ENCODE data around the gene IFNGR2. TPM values are rescaled to one million over a fixed set of nuclear protein-coding genes. Genes with fewer than 3 reads are reported as not detected.
A peak's percentile ranks its signal among the peaks of the same experiment; 100 is the strongest.

IFNGR2 gene
- total and polyA plus RNA-seq, 2 of the 13 experiments (the other 11 are each of a cell fraction or from before 2014, with no cell fraction given) = 61.3 to 117 TPM

DNA sequence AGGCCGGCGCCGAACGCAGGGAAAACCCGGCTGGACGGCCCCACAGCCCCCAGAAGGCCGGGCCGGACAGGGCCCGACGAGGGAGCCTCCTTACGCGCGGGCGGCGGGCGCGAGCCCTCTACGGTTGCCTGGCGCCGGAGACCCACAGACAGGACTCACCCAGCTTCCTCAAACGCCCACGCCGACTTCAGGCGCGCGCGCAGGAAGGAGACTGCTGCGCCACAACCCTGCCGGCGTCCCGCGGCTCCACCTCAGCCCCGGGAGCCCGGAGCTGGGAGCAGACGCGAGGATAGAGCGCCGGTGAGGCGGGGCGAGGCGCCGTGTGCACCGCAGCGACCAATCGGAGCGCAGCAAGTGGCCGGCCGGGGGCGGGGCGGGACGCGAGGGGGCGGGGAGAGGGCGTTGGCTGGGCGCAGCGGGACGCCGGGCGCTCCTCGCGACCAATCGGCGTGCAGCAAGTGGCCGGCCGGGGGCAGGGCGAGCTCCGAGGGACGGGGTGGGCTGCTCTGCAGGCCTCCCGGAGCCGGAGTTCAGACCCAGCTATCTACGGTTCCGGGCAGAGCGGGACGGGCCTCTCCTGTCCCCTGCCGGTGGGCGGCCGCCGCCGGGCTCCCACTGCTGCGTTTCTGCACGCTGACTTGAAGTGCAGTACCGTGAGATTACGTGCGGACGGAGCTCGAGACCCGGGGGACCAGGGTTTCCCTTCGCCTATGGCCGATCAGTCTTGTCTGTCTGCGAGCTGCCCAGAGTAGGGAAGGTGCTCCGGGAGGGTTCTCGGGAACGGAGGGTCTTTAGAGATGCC, 76.7 kb downstream of the IFNGR2 start, which contains the start of gene TMEM50B (continued):
- TF ChIP-seq, protein P1, sequence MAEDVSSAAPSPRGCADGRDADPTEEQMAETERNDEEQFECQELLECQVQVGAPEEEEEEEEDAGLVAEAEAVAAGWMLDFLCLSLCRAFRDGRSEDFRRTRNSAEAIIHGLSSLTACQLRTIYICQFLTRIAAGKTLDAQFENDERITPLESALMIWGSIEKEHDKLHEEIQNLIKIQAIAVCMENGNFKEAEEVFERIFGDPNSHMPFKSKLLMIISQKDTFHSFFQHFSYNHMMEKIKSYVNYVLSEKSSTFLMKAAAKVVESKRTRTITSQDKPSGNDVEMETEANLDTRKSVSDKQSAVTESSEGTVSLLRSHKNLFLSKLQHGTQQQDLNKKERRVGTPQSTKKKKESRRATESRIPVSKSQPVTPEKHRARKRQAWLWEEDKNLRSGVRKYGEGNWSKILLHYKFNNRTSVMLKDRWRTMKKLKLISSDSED (CRISPR knock-in tag; IDR thresholded peaks at IDR 0.05) = no peak
- TF ChIP-seq BCL3 (CRISPR knock-in tag; IDR thresholded peaks at IDR 0.05) = no peak
- TF ChIP-seq KLF13 (CRISPR knock-in tag; IDR thresholded peaks at IDR 0.05) = no peak
- peak; percentile 57 for TF ChIP-seq ISL2 (CRISPR knock-in tag; IDR thresholded peaks at IDR 0.05)
- peak; percentile 72; the same call in 1 of the 2 replicates for TF ChIP-seq ZSCAN30 (CRISPR knock-in tag; IDR thresholded peaks at IDR 0.05)
- no peak for TF ChIP-seq CBX5 (CRISPR knock-in tag; IDR thresholded peaks at IDR 0.05; ENCODE audit: borderline replicate concordance)
- no peak for TF ChIP-seq ZFP62 (CRISPR knock-in tag; IDR thresholded peaks at IDR 0.05)
- TF ChIP-seq ZMYM2 (CRISPR knock-in tag; IDR thresholded peaks at IDR 0.05) = 0 out of 2 replicates have a peak, but pooled peaks have one; percentile 15
- TF ChIP-seq ZNF713 (CRISPR knock-in tag; IDR thresholded peaks at IDR 0.05) = 0 out of 2 replicates have a peak, but pooled peaks have one; percentile 19
- TF ChIP-seq, protein P2, sequence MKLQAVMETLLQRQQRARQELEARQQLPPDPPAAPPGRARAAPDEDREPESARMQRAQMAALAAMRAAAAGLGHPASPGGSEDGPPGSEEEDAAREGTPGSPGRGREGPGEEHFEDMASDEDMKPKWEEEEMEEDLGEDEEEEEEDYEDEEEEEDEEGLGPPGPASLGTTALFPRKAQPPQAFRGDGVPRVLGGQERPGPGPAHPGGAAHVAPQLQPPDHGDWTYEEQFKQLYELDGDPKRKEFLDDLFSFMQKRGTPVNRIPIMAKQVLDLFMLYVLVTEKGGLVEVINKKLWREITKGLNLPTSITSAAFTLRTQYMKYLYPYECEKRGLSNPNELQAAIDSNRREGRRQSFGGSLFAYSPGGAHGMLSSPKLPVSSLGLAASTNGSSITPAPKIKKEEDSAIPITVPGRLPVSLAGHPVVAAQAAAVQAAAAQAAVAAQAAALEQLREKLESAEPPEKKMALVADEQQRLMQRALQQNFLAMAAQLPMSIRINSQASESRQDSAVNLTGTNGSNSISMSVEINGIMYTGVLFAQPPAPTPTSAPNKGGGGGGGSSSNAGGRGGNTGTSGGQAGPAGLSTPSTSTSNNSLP (IDR thresholded peaks at IDR 0.05; ENCODE audit: low read depth, low read length) = no peak
- TF ChIP-seq TEAD3 (CRISPR knock-in tag; optimal IDR thresholded peaks at IDR 0.05; ENCODE audit: borderline replicate concordance) = no peak
- 0 out of 2 replicates have a peak, but pooled peaks have one; percentile 32 for TF ChIP-seq ZNF253 (CRISPR knock-in tag; IDR thresholded peaks at IDR 0.05; ENCODE audit: borderline replicate concordance)
- TF ChIP-seq ZNF766 (CRISPR knock-in tag; IDR thresholded peaks at IDR 0.05; ENCODE audit: borderline replicate concordance) = no peak
- no peak for TF ChIP-seq NR1H2 (CRISPR knock-in tag; IDR thresholded peaks at IDR 0.05; ENCODE audit: borderline replicate concordance, low read depth)
- peak; percentile 8; the same call in 1 of the 2 replicates for TF ChIP-seq ZFP91 (CRISPR knock-in tag; IDR thresholded peaks at IDR 0.05; ENCODE audit: borderline replicate concordance)
- TF ChIP-seq RBM22 (optimal IDR thresholded peaks at IDR 0.05; ENCODE audit: low read length) = no peak
- no peak for TF ChIP-seq PCBP1 (IDR thresholded peaks at IDR 0.05; ENCODE audit: borderline replicate concordance, low read depth, low read length)
- peak; percentile 75 for TF ChIP-seq ZNF160 (CRISPR knock-in tag; IDR thresholded peaks at IDR 0.05)
- no peak for TF ChIP-seq THAP8 (CRISPR knock-in tag; IDR thresholded peaks at IDR 0.05; ENCODE audit: borderline replicate concordance)
- no peak; the same call in 1 of the 2 replicates for TF ChIP-seq ZSCAN31 (CRISPR knock-in tag; IDR thresholded peaks at IDR 0.05; ENCODE audit: low read depth)
- TF ChIP-seq SMAD9 (CRISPR knock-in tag; IDR thresholded peaks at IDR 0.05) = no peak
- no peak for TF ChIP-seq CENPX (CRISPR knock-in tag; IDR thresholded peaks at IDR 0.05)
- no peak for TF ChIP-seq ZNF839 (CRISPR knock-in tag; IDR thresholded peaks at IDR 0.05; ENCODE audit: borderline replicate concordance)

All from HepG2 (cell line).